GM21737 (cell line): Measurements from ENCODE around the gene SETD7.

Source experiments
- ATAC-seq: cut with Tn5 transposase; IDR thresholded peaks from one replicate; pipeline ENCODE4 v1.9.1; 2021; ENCODE audit warnings: mild to moderate bottlenecking, moderate library complexity; ENCODE audit not compliant: unreplicated experiment

Gene SETD7

DNA sequence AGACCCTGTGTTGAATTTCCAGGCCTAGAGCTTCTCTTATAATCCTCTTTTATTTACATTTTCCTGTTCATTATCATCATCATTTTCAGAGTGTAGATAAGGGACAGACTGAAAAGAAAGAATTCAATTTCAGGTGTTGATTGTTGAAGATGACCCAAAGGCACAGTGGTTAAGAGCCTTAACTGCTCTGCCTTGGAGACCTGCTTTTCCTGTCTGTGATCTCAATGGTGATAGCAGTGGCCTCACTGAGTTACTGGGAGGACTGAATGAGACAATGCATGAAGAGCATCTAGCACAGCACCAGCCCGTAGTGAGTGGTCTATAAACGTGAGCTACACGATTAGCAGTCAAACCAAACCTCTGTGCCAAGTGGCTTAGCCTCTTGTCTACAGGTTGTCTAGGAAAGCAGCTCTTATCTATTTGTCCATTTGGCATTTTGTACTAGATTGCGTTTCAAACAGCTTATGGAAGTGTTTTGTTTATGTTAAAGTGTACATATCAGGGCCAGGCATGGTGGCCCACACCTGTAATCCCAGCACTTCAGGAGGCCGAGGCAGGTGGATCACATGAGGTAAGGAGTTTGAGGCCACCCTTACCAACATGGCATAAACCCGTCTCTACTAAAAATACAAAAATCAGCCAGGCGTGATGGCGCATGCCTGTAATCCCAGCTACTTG is 41.5 kb downstream of the SETD7 start:
- no peak for ATAC-seq

DNA sequence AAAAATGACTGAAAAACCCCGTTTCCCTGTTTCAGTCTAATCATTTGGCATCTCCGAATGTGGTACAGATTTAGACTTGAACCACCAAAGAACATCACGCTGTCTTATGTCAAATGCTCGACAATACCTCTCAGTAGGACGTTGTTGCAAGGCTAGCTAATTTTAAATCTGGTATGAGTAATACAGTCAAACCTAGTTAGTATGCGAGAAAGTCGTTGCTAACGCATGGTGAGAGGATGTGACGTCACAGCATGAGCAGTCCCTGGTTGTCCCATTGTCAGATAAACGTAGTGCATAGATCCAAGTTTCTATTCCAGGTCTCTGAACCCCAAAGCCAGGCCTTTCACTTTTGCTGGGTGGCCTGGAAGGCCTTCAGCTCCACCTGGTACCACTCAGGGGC is 44.7 kb downstream of the SETD7 start:
- no peak for ATAC-seq

DNA sequence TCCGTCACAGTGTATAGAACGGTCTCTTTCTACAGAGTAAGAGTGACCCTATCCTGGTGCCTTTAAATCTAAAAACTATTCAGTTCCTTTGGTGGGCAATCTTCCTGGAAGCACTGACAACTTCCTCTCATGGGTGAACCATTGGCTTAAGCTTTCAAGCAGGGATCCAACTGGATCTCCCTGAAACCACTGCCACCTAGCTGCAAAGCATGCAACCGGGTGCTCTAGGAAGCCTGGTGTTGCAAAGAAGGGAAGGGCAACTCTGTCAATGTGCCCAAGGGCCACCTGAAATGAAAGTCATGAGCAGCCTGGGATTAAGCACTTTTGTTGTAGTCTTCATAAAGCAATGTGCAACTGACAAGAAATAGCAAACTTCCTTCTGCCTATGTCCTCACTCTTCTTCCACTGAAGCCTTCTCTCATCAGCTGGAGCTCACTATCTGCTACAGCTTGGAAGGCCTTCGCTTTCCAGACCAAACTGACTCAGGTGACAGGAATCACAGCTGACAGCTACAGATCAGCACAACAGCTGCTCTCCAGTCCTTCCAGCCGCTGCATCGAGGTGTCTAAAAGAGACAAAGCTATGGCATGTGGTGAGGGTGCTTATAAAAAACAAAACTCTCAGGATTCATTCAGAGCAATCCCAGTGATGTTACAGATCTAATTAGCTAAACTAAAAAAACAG is 46.1 kb downstream of the SETD7 start:
- ATAC-seq = no peak

DNA sequence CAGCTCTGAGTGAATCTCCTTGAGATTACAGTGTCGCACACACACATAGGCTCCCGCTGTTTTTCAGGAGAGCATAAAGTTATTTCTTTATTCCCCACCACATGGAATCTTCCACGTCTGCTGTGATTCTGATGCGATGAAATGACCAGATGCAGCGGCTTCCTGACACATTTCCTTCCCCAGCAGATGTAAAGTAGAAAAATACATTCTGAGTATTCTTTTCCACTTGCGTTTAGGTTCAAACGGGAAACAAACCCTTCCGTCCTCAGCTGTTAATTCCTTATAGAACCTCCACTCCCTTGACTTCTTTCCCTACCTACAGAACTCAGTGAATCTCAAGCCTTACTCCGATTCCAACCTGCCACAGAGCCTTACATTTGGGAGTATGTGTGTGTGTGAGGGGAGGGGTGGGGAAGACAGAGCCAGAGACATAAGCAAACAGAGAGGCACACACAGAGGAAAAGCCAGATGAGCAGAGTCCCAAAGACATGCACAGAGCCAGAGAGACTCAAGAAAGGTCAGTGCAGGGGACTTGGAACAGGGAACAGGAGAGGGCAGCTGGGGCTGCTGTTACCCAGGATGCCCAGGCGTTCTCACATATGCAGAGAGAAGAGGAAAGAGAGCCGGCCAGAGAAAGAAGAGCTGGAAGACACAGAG is 47.3 kb downstream of the SETD7 start:
- ATAC-seq = no peak

DNA sequence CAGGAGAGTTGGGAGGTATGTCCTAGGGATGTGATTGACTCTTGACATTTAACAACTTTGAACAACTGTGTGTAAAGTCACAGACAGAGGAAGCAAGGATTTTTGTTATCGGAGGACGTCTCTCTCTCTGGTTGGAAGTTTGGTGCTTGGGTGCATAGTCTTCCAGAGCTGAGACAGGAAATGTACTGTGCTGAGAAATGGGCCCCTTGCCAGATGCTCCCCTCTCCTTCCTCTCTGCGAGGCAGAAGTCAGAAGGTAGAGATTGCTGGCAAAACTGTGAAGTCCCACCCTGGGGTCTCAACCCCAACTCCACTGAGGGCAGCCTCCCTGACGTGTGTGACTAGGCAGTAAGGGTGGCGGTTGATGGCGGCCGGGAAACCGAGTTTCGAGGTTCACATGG is 49.2 kb downstream of the SETD7 start:
- no peak for ATAC-seq

DNA sequence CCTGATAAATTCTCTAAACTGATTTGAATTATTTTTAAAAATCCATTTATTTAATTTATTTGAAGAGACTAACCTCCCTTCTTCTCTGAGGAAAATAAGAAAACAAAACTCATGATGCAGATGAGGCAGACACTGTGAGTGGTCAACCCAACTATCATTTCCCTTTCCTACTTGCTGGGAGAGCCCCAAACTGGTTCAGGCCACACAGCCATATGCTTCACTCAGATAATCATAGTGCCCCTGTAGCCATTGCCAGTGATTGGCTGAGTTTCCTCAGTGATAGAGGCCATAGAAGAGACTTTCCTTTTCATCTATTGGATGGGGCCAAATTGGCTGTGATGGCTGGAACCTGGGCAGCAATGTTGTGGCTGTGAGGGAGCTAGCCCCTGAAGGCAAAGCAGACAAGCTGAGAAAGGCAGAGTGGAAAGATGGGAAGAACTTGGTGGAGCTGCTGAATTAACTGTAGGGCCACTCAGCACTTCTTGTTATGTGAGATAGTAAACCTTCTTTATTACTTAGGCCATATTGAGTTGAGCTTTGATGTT is 52.3 kb downstream of the SETD7 start:
- no peak for ATAC-seq

DNA sequence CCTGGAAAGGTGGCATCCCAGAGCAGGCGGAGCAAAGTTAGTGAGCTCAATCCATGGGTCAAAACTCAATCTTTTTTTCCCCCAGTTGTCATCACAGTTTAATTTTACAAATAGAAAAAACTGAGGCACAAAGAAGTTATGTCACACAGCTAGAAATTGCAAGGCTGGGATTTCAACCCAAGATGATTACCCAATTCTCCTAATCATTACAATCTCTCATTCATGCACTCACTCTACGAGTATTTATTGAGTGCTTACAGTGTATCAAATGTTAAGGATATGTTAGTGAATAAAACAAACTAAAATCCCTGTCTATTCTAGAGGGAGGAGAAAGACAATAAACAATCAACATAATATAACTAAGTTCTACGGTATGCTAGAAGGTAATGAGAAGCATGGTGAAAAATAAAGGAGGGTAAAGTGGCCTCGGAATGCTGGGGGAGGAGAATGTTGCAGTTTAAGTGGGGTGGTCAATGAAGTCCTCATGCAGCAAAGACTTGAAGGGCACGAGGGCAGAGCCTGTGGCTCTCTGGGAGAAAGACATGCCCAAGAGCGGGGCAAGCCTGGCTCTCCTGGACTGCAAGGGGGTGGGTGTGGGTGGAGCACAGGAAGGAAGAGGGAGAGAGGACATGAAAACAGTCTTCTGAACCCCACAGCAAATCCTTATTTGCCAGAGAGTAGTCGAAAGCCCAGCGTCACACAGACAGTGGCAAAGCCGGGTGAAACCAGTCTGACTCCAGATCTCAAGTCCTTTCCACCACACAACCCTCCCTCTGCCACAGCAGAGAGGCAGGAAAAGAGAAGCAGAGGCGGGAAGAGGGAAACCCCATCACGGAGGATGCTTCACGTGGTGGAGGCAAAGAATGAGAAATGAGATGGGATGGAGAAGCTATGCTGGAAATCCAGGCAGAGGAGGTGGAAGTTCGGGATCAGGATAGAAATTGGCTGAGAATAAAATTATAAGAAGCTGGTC is 53.8 kb downstream of the SETD7 start:
- no peak for ATAC-seq

DNA sequence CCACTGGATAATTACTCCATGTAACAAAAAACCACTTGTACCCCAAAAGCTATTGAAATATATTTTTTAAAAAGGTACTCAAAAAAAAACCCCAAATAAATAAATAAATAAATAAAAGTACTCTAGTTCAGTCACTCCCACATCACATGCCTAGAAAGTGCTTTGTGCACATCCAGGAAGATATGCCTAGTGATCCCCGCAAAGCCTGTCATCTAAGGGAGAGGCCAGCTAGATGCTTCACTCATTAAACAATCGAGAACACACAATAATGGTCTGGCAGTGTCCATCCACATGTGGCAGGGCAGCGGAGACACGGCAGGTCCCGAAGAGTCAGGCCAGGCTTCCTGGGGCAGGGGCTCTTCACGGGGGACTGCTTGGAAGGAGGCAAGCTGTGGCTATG is 54.5 kb downstream of the SETD7 start:
- no peak for ATAC-seq

DNA sequence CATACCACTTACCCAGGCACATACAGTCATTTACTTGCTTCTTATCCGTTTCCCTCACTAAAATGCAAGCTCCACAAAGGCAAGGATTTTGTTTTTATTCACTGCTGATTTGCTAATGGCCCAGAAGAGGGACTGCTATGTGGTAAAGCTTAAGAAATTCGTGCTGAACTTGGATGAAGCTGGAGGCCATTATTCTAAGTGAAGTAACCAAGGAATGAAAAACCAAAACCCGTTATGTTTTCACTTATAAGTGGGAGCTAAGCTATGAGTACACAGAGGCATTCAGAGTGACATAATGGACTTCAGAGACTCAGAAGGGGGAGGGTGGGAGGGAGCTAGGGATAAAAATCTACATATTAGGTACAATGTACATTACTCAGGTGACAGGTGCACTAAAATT is 54.9 kb downstream of the SETD7 start:
- ATAC-seq = no peak

DNA sequence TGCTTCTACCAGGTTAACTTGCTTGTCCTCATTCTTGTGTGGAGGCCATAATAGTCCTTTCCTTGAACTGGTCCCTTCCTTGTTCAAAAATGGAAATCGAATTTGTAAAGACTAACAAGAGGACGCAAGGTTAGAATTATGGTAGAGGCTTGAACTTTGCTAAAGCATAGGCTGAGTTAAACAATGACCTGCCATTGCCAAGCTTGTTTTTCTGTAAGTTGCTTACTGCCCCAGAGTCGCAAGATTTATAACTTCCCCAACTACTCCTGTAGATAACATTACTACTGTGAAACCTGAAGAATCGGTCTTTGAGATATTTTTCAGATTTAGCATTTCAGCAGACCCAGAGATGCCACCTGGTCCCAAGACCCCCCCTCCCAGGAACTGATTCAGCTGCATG is 56.8 kb downstream of the SETD7 start:
- ATAC-seq = no peak

DNA sequence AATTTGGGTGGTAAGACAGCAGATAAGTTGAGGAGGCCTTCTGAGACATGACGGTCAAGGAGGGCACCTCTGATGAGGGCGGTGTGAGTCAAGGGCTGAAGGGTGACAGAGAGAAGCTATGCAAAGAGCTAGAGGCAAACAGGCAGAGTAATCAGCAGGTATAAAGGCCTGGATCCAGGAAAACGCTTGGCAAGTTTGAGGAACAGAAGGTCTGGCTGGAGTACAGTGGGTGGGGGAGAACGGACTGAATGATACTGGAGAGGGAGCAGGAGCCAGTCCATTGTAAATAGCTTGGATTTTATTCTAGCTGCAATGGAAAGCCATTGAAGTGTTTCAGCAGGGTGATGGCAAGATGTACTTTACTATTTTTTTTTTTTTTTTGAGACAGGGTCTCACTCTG is 62.8 kb downstream of the SETD7 start:
- no peak for ATAC-seq

DNA sequence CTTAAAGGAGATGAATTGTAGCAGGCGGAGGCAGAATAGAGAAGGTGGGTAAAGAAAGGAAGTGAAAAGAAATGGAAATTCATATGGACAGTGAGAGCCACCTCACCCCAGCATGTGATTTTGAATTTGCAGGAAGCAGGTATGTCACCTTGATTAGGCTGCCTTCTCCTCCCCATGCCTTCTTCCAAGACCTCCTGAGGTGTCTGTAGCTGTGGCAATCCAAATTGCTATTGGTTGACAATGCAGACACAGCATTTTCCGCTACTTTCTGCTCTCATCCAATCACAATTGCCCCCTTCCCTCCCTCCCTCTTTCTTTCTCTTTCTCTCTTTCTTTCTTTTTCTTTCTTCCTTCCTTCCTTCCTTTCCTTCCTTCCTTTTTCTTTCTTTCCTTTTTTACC is 63.6 kb downstream of the SETD7 start:
- no peak for ATAC-seq

DNA sequence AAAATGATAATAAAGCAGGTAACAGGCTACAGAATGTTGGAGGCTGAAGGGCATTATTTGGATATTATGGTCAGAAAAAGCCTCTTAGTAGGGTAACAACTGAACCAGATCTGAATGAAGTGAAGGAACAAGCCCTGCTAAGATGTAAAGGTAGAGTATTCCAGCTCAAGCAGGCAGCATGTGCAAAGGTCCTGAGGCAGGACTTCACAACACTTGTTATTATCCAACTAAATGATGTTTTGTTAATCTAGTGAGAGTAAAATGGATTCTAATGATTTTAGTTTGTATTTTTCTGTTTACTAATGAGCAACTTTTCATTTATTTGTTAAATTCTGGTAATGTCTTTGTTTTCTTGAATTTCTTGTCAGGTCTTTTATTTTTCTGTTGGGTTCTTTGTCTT is 66.4 kb downstream of the SETD7 start:
- ATAC-seq = no peak

DNA sequence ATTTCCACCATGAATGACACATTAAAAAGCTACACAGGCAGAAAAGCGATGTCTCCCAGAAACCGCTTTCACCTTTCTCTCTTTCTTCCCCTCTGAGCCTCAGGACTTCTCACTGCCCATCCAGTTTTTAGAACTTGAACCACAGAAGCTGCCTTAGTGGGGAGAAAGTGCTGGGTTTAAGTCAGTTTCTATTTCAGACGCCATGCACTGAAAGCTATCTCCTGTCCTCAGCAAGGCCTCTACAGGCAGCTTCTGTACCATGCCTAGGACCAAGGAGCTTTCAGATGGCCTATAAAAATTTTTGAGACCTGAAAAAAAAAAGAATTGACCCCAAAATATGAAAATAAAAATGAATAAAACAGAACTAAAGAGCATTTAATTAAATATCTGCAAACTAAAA is 67.6 kb downstream of the SETD7 start:
- ATAC-seq = no peak

DNA sequence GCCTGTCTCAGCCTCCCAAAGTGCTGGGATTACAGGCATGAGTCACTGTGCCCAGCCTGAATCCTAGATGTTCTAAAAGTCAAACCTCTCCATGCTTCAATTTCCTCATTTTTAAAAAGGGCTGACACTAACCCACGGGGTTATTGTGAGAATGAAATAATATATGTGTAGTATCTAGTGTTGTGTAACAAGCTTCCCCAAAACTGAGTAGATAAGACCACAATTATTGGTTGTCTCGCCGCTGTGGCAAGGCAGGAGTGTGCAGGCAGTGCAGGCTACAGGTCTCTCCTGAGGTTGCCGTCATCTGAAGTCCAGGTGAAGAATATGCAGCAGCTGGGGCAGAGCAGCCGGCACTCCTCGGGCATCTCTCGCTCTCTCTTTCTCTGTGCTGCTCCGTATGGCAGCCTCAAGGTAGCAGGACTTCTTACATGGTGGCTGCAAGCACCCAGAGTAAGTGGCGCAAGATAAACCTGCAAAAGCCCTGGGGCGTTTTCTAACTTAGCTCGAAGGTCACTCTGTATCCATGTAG is 71.2 kb downstream of the SETD7 start:
- no peak for ATAC-seq

DNA sequence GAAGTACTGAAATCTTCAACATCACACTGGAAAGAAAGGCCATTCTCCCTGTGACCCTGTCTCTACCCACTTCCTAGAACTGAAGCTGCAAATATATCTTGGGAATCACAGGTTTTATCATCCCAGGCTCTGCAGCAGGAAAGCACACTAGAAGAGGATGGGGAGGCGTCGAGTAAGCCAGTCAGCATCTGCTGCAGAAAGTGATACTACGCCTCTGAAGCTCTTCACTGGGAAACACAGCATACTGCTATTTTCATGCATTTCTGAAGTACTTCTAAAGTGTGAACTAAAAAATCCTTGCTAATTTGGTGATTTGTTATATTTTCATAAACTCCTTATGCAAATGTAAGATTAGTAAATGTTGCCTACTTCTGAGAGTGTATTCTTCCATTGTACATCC is 73.0 kb downstream of the SETD7 start:
- ATAC-seq = no peak

DNA sequence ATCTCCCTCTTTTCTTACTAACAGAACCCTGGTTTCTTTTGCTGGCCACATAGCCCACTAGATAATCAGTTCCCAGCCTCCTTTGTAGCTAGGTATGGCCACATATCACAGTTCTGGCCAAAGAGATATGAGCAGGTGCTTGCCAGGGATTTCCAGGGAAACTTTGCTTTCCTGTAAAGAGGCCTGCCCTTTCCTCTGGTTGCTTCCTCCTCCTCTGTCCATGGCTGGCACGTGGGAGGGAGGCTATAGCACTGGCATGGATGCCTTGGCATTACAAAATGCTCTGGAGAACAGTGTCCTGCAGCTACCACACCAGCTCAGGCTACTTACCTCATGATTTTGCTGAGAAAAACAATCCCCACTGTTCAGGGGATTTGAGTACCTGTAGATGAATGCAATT is 74.6 kb downstream of the SETD7 start:
- ATAC-seq = no peak

DNA sequence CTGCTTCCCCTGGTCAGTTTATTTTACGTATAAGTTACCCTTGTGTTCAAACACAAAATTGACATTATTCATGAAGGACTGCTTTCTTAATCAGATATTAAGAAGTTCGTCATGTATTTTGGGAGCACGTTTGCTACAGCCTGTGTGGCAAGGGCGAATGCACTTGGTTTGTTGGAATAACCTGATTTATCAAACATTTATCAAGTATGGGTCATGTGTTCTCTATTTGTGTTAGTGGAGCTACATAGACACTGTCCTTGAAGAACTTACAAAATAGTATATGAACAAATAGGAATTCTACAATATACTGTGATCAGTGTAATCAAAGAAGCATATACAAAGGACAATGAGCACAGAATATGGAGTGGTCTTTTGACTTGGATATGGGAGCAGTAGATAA is 79.7 kb downstream of the SETD7 start:
- no peak for ATAC-seq

DNA sequence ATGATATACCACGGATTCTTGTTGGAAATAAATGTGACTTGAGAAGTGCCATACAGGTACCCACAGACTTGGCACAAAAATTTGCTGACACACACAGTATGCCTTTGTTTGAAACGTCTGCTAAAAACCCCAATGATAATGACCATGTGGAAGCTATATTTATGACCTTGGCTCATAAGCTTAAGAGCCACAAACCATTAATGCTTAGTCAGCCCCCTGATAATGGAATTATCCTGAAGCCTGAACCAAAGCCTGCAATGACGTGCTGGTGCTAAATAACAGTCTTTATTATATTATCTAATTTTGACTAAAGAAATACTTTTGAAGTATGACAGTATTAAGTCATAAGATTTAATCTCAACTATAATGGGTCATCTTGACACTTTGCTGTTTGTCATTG is 83.2 kb downstream of the SETD7 start:
- no peak for ATAC-seq

DNA sequence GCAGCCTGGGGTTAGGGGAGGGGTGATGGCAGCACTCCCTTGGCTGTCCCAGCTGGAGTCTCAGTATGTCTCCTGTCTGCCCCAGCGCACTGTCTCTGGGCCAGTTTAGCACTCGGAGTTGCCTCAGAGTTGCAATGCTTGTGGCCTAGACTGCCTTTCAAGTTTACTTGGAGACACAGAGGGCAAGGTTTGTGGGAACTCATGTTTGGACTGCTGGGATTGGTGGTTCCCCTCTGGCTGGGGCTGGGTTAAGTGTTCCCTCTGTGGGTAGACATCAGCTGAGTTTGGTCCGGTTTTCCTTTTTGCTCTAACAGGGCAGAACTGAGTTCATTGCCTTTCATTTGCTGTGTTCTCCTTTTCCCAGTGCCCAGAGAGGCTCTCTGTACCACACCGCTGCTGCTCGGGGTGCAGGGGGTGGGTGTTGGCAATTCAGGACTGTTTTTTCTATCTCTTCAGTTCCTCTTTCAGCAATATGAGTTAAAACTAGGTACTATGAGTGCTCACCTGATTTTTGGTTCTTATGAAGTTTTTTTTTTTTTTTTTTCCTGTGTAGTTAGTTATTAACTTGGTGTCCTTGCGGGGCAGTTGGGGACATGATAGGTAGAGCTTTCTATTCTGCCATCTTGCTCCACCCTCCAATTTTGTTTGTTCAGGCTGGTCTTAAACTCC is 84.9 kb downstream of the SETD7 start:
- ATAC-seq = no peak
